ENCODE measurements around the gene SPNS3.

SPNS3 gene

GRCh38 chr17:4509401-4509800 lies 75.7 kb downstream of the SPNS3 start:
- DNase-seq (ENCODE audit: low read depth in 3 of 3), result no peak

- DNase-seq (ENCODE audit: low read depth in 3 of 3), result no peak
Measured at GRCh38 chr17:4509923-4510617, 76.3 kb downstream of the SPNS3 start.

GRCh38 chr17:4510618-4510941 lies 76.8 kb downstream of the SPNS3 start:
- DNase-seq (ENCODE audit: low read depth in 3 of 3), result no peak

- DNase-seq (ENCODE audit: low read depth in 3 of 3), result no peak
Measured at GRCh38 chr17:4511199-4511932, 77.6 kb downstream of the SPNS3 start.

GRCh38 chr17:4512156-4513112 lies 78.7 kb downstream of the SPNS3 start:
- DNase-seq (ENCODE audit: low read depth in 3 of 3), result no peak

DNA sequence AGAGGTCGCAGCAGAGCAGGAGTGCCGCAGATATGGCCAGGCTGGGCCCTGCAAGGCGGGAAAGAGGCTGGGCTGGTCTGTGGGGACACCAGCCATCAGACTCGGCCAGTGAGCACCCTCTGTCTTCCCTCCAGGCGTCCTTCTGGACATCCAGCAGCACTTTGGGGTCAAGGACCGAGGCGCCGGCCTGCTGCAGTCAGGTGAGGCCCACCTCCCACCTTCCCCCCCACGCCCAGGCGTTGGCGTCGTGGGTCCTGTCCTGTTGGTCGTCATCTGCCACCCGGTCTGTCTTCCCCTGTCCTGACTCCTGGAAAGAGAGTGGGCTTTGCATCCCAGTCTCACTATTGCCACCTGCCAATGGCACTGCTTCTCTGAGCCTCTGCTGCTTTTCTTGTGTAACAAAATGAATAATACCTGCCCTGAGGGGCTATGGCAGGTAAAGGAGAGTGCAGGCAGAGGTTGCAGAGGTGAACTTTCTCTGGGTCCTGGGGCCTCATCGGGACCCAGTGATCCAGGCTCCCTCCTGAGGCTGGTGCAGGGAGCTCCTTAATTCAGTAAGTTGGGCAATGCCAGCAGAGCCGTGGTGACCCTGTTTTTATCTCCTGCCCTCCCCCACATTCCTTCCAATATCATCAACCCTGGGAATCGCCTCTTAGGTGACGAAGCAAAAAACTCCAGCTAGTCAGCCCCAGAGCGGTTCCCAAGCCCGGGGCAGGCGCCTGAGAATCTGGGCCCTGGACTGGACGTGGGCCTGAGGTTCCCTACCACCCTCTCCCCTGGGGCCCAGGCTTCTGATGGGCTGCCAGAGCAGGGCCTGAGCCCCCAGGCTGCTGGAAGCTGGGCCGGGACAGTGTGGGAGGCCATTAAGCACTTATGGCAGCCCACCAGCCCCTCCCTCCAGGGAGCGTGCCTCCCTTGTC lies 79.6 kb downstream of the SPNS3 start:
- no peak for DNase-seq (ENCODE audit: low read depth in 3 of 3)

DNA sequence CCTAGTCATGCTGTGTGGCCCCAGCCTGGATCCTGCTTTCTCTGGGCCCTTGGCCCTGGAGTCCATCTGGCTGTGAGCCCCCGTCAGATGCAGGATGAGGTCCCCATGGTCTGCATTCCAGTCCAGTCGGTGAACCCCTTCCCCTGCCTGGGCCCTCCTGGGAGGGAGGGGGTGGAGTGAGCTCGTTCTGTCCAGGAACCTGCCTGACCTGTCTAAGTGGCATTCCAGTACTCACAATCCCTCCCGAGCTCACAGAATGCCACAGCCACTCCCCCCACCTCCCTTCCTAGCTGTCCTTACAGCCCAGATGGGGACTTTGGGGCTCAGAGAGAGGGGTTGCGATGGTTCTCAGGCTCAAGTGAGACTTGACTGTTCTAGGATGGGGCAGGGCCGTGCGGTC lies 80.5 kb downstream of the SPNS3 start:
- DNase-seq (ENCODE audit: low read depth in 3 of 3), result no peak

- DNase-seq (ENCODE audit: low read depth in 3 of 3), result no peak
Measured at GRCh38 chr17:4514779-4515178, 81.0 kb downstream of the SPNS3 start.

DNA sequence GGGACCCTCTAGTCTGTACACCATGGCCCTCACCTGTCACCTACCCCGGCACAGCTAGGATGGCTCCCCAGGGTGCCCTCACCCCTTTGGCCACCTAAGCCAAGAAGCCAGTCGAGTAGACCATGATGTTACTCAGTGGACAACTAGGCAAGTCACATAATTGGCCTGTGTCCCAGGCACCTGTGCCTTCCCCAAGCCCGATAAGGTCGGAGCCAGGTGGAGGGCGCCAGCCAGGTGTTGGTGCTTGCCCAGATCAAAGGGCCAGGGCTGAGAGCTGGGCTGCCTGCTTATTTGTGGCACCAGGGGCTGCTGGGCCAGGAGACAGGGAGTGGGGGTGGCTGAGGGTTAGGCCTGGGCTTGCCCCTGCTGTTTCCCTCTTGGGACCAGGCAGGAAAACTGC lies 81.8 kb downstream of the SPNS3 start:
- no peak for DNase-seq (ENCODE audit: low read depth in 3 of 3)

DNA sequence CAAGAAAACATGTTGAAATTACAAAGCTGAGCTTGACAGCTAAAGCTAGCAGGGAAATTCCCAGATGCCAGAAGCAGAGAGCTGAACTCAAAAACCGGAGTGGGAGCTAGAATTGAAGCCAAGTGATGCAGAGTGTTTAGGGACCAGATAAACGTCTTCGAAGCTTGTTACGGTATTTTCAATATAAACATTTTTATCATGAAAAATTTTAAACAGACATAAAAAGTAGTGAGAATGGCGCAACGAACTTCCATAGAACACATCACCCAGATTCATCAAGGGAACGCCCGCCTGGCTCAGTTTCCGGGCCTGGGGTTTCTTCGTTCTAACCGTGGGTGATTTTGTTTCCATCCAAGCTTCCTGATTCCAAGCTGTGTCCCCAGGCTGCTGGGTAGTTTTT lies 83.0 kb downstream of the SPNS3 start:
- DNase-seq (ENCODE audit: low read depth in 3 of 3), result no peak

DNA sequence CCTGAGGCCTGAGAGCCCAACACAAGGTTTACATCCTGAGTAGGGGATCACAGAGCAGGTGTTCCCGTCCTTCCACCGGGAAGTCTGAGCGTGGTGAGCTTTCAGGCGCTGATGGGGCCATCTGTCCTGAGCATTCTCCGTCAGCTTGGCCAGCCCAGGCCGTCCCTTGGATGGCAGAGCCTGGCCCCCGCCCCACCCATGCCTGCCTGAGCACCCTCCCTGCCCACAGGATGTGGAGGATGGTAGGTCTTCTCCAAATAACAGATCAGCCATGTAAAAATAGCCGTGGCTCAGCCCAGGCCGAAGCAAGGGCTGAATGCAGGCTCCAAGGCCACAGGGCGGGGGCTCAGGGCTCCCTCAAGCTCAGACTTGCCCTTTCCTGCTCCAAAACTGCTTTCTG lies 85.2 kb downstream of the SPNS3 start:
- no peak for DNase-seq (ENCODE audit: low read depth in 3 of 3)

DNA sequence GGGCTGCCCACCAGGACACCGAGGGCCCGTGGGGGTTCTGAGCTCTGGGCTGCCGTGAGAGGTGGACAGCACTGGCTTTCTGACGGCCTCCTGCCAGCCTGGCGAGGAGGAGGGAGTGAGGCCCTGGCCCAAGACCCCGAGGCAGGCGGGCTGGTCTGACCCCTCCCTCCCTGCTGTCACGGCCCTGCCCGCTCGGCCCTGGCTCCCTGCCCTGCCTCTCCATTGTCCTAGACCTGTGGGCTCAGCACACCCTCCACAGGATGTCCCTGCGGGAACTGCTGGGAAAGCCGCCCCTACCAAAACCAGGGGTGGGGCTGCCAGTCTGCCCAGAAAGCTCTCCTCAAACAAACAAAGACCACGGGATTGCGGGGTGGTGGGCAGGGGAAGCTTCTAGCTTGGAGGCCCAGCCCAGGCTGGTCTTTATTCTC lies 85.6 kb downstream of the SPNS3 start:
- no peak for DNase-seq (ENCODE audit: low read depth in 3 of 3)

DNA sequence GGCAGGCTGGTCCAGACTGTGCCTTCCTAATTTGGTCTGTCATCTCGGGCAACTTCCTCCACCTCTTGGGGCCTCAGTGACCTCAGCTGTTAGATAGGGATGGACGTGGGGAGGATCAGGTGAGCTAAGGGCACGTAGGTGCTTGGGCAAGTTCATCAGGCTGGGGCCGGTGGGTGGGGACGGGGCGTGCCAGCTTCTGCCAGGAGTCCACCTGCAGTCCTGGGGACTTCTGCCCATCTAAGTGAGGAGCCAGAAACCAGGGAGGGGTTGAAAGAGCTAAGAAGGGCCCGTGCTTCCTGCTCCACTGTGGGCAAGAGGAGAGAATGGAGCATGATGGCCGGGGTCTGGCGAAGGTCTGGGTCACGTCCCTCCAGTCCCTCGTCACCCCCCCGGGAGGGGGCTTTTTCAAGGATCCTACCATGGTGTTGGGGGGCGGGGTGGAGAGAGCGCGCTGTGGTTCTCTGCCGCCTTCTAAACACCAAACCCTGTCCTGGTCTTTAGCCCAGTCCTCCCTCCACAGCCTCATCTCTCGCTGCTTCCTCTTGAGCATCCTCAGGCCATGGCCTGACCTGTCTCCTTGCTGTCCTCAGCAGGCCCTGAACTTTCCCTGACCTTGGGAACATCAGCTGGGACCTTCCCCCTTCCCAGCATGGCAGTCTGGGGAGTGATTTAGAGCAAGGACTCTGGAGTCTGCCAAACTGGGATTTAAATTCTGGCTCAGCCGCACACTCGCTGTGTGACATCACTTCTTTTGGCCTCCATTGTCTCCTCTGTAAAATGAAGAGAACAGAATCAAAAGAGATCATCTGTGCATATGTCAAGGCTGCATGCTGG lies 86.5 kb downstream of the SPNS3 start:
- DNase-seq (ENCODE audit: low read depth in 3 of 3), result no peak

GRCh38 chr17:4520894-4521600 lies 87.3 kb downstream of the SPNS3 start:
- no peak for DNase-seq (ENCODE audit: low read depth in 3 of 3)

- no peak for DNase-seq (ENCODE audit: low read depth in 3 of 3)
Measured at GRCh38 chr17:4522661-4523060, 88.9 kb downstream of the SPNS3 start.

DNA sequence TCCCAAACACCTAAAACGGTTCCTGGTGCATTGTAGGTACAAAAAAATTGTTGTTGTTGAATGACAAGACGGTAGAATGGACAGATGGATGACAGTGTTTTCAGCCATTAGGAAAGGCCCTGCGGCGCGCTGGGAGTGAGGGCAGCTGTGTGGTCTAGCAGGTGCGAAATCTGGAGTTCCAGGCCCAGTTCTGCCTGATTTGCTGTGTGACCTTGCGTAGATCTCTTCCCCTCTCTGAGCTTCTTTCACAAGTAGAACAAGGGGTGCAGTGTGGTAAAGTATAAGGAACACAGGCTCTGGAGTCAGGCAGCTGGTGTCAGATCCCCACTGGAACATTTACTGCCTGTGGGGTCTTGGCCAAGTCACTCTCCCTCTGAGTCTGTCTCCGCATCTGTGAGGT lies 90.2 kb downstream of the SPNS3 start:
- no peak for DNase-seq (ENCODE audit: low read depth in 3 of 3)

DNA sequence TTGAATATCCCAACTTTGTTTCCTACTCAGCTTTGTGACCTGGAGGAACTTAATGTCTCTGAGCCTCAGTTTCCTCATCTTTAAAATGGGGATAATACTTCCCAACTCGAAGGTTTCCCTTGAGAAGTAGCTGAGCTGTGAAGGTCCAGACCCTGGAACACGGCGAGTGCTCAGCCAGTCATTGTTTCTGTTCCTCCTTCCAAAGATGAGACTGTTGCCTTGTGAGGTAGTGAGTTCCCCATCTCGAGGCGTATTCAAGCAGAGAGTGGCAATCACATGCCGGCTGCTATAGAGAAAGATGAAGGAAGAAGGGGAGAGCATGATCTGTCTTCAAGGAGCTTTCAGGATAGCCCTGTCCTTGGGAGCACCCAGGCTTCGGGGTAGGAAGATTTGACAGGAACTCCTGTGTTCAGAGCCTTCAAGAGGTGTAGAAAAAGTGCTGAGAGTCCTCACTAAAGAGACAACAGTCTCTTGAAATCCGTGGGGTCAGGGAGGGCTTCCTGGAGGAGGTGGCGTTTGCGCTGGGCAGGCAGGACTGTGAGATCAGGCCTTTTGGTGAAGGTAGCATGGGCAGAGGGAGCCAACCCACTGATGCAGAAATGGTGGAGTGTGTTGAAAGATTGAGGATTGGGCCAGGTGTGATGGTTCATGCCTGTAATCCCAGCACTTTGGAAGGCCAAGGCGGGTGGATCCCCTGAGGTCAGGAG lies 92.1 kb downstream of the SPNS3 start:
- no peak for DNase-seq (ENCODE audit: low read depth in 3 of 3)

GRCh38 chr17:4527134-4527533 lies 93.4 kb downstream of the SPNS3 start:
- no peak for DNase-seq (ENCODE audit: low read depth in 3 of 3)

DNA sequence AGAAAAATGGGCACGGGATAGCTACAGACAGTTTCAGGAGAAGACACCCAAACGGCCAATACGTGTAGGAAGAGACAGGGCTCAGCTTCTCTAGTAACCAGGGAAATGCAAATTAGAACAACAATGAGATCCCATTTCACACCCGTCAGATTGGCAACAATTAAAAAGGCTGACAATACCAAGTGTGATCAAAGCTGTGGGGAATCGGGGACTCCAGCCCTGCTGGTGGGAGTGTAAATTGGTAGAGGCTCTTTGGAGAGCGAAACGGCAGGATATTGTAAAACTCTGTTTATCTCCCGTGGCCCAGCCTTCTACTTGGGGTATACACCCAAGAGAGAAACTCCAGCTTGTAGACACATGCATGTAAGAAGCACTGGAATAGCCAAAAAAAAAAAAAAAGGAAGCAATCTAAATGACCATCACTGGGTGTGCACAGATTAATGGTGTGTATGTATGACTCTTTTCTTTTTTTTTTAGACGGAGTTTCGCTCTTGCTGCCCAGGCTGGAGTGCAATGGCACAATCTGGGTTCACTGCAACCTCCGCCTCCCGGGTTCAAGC lies 93.9 kb downstream of the SPNS3 start:
- no peak for DNase-seq (ENCODE audit: low read depth in 3 of 3)

Measured in stimulated activated CD4-positive, alpha-beta T cell treated with anti-CD3 and anti-CD28 coated beads, TNF-alpha, amount 100 ng/mL, for 4 hours (primary cell).